GM19239 (cell line): ENCODE data around the gene FAM149A.

Experiments
- DNase-seq: peaks from one replicate; pipeline ENCODE4 v3.0.0; 2011; ENCODE audit warnings: low spot score; ENCODE audit not compliant: insufficient read length
- FAIRE-seq: peaks from 2 replicates; lab custom pipeline; 2011; peaks lifted over from hg19 to GRCh38; lab: Jason Lieb, UNC

Gene FAM149A

DNA sequence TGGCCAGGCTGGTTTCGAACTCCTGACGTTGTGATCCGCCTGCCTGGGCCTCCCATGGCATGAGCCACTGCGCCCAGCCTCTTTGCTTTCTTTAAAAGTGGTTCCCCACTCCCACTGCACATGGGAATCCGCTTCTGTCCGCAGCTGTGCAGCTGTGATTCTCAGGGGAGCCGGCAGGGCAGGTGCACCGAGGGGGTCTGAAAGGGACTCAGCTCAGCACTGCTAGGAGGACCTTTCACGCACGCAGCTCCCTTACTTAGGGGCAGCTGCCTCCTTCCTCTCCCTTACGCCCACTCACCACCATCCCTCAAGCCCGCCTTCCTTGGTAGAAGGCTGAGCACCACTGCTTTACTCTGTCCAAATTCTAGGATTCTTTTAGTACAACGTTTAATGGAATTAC is 46.4 kb downstream of the FAM149A start:
- FAIRE-seq (no peak), DNase-seq (no peak)

DNA sequence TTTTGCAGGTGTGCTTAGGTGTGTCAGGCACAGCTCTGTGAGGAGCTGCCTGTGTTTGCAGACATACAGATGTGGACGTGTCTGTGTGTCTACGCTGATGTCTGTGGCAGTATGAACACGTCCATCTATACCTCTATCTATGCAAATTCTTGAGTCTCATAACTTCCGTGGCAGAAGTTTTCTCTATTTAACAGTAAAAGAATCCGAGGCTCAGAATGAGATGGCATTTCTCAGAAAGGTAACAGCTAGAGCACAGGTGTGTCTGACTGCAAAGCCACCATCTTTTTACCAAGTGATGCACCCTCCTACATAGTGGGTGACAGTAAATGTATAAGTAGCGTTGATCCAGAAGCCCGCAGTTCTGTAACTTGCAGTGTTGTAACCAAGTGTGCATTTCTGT is 47.0 kb downstream of the FAM149A start:
- no peak for DNase-seq
- FAIRE-seq, result no peak

DNA sequence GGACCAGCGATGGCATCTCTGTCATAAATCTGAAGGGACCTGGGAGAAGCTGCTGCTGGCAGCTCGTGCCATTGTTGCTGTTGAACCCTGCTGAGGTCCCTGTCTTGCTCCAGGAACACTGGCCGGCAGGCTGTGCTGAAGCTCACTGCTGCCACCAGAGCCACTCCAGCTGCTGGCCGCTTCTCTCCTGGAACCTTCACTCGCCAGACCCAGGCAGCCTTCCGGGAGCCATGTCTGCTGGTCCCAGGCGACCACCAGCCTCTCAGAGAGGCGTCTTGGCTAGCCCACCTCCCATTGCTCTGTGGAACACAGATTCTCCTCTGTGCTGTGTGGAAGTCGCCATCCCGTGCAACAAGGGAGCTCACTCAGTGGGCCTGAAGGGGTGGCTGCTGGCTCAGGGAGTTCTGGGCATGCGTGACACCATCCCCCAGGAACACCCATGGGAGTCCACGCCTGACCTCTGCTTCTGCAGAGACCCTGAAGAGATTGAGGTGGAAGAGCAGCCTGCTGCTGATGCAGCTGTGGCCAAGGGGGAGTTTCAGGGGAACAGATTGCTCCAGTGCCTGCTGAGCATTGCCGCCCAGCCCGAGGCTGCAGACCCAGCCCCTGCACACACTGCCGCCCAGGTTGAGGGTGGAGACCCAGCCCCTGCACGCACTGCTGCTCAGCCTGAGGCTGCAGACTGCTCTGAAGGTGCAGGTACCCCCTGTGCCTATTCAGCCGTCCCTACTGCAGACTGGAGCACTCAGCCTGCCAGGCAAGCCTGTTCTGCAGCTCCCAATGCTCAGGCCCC is 53.7 kb downstream of the FAM149A start:
- FAIRE-seq, result no peak
- DNase-seq, result no peak

DNA sequence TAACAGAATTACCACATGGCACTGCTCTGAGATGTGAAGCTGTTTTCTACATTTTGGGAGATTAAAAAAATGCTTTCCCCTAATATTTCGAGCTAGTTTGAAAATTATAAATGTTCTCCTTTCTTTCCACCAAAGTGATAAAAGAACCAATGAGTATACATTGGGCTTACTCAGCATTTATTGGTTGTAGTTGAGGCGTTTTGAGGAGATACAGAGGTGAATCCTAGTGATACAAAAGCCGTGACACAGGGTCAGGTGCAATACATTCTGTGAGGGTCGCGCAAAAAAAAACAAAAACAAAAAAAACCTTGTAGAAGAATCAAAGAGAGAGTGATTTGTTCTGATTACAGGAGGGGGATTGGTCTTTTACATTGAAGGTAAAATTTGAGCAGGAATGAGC is 54.5 kb downstream of the FAM149A start:
- FAIRE-seq (no peak), DNase-seq (no peak)

DNA sequence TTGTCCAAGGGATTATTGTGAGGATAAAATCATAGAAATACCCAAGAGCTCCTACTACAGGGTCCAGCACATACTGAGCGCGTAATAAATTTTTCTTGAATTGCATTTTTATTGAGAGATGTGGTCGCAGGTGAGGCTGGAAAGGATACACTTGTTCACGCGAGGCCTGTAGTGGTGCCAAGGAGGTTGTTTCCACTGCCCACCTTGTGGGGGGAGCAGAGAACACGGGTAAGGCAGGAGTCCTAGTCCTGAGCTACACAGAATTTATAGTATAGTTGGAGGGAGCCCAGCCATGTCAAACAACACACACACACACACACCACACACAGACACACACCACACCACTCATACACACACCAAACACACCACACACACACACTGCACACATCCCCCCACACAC is 55.1 kb downstream of the FAM149A start:
- no peak for FAIRE-seq
- DNase-seq, result no peak

DNA sequence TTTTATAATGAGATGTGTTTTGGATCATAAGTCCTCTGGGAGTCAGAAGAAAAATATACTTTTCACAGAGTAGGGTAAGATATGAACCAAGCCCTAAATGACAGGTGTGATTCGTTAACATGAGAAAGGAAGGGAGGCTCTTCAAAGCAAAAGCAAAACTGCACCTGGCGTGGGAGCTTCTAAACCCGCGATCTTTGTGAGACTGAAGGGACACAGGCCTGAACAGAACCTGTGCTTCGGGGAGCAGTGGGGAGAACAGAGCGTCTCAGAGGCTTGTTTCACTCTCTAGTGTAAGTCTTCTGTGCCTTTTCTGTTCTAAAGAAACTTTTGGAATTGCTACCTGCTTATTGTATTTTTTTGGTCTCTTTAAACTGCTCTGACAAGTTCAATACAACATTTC is 56.6 kb downstream of the FAM149A start:
- FAIRE-seq (peak; percentile 89), DNase-seq (peak; percentile 58)

DNA sequence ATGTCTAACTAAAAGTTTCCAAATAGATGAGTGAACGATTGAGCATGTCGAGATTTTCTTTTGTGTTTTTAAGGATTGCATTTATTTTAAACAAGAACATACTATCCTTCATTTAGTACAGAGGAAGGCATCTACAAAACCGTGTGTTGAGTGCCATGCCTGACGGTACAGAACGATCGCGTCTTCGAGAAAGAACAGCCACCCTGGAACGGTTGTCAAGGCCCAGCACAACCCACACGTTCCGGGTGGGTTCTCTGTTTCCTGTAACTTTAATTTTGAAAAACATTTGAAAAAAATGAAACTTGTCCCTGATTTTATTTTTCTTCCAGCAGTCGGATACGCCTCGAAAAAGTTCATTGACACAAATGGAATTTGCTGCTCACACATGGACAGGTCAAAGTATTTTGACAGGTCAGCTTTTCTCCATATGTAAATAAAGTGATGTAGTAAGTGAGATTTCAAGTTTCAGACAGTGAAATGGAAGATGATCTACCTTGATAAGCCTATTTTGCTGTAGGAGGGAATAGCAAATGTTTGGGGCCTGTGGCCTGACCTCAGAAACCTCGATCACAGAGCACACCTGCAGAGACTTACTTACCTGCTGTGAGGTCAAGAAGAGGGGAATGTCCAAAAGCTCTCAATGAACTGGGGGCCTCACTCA is 62.5 kb downstream of the FAM149A start:
- no peak for DNase-seq
- FAIRE-seq, result no peak

DNA sequence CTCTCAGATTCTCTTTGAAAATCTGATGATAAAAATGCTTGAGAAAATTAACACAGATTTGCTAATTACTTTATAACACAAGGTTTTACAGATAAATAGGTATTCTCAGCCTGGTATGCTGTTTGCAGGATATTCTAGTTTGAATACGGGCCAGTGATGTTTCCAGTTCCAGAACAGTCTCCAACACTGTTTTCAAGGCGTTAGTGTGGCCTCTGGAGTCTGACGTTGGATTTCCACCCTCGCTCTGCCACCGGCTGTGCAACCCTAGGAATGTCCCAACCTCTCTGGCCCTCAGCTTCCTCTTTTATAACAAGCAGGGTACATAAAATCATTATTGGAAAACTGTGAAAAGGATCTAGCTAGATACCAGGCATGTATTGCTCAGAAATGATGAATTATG is 63.1 kb downstream of the FAM149A start:
- FAIRE-seq, result no peak
- DNase-seq, result no peak

DNA sequence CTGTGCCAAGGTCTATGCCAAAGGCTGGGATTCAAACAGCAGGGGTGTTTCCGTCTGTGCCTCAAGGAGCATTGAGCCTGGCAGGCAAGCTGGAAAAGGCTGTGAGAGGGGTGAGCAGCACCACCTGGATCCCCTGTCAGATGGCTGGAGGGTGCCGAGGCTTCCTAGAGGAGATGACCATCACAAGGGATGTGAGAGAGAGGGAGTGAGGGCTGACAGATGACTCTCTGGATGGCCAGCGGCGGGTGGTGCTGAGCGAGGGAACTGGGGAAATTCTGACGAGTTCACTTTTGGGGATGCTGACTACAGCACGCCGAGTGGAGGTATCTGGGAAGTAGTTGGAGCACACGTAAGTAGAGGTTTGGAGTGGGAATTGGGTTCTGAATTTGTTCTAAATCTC is 64.2 kb downstream of the FAM149A start:
- DNase-seq (no peak), FAIRE-seq (no peak)

DNA sequence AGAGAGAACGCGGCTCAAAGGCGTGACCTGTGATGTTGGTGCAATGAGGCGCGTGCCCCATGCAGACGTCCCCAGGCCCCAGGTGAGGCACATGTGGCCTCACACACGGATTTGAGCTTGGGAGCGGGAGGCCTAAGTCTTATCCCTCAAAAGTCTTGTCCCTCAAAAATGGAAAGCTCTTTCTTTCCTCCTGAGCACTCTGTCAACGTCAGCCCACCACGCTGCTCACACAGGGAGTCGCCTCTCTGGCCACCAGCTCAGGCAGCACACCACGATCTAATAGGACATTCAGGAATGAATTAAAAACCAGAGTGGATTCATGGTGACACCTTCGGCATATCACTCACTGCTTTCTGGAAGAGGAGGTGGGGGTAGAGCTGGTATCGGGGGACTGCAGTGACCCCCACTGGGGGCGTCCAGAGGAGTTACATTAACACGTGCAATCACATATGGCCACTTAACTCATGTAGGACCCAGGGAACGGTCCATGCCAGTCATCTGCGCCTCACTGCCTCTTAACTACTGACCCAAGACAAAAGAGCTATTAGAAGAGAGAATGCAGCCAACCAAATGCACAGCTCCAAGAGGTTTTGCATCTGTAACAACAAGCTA is 64.9 kb downstream of the FAM149A start:
- no peak for FAIRE-seq
- DNase-seq, result no peak

DNA sequence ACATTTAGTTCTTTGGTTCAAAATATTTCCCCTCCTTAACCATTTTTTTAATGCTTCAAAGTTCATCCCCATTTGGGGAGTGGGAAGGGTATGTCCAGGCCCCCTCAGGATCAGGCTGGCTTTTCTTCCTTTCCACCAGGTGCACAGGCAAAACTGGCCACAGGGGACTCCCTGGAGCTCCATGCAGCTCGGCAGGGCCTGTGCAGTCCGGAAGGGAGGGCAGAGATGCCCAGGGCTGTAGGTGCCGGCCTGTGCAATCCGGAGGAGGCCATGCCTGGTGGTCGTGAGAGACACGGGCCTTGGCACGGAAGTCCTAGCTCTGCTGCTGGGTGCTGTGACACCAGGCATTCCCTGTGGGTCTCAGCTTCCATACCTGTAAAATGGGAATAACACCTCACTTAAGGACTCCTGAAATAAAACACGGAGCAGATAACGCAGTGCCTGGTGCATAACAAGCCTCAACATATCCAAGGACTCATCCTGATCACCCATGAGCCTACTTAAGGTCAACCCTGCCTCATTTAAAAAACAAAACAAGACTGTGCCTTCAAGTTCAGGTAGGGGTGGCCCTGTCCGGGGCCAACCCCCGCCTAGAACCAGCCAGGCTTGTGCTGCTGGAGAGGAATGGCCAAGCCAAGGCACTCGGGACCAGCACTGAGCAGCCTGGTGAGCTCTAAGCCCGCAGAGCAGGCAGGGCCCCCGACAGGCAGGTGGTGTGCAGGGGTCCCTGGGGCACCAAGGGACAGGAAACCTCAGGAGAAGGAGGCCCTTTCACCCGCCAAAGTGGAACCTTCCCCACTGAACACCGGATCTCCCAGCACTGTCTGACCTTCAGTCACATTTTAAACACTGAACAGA is 65.7 kb downstream of the FAM149A start:
- DNase-seq (no peak), FAIRE-seq (no peak)

DNA sequence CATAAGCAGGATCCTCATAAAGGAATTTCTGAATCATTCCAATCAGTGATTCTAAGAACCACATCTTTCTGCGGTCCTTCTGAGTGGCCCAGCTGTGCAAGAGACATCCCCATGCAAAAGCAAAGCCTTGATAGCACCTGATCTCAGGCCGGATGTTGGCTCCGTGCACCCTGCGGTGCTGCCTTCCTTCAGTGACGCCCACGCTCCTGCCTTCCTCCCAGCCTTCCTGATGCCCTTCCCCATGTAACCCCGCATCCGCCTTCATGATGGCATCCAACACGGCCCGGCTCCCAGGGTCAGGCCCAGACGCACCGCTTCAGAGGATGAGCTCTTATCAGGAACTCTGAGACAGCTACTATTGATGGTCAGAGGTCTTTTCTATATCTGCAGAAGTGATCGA is 66.5 kb downstream of the FAM149A start:
- no peak for DNase-seq

DNA sequence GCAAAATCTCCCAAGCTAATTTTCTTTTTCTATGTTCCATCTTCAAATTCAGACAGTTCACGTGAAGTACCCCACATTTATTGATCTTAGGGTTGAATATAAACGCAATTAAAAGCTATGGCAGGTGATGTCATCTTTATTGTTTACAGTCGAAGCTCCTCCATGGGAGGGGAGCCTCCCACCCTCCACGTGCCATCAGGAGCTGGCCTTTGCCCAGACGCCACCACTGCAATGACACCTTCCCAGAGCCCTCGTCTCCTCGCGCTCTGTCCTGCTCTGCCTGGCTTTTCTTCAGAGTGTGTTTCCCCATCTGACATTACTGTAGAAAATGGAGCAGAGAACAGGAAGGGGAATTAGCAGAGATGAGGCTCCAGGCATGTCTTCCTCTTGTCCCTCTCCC is 68.0 kb downstream of the FAM149A start:
- DNase-seq (no peak), FAIRE-seq (no peak)

More for the DNA sequence above, 66.5 kb downstream of the FAM149A start:
- no peak for FAIRE-seq

DNA sequence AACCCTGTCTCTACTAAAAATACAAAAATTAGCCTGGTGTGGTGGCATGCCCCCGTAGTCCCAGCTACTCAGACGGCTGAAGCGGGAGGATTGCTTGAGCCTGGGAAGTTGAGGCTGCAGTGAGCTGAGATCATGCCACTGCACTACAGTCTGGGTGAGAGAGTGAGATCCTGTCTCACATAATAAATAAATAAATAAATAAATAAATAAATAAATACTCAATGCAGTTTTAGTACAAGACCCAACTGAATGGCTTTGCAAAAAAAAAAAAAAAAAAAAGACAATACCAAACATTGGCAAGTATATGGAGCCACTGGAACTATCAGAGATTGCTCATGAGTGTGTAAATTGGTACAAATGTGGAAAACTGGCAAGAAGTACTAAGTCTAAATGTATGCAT is 83.6 kb downstream of the FAM149A start:
- no peak for DNase-seq
- no peak for FAIRE-seq

DNA sequence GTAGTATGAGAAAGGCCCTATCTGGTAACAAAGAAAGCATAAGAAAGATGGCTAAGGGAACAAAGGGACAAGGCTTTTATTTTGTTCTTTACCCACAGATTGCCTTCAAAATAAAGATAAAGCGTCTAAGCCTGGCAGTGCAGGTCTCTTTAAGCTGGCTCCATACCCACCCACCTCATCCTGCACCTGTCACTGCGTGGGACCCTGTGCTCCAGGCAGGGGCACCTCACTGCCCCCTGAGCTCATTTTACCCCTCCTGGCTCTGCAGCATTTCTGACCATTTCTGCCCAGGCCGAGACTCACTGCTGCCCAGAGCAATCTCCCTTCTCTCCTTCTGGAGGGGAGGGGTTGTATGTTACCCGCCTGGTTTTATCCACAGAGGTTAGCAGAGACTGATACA is 85.2 kb downstream of the FAM149A start:
- FAIRE-seq, result no peak
- no peak for DNase-seq

DNA sequence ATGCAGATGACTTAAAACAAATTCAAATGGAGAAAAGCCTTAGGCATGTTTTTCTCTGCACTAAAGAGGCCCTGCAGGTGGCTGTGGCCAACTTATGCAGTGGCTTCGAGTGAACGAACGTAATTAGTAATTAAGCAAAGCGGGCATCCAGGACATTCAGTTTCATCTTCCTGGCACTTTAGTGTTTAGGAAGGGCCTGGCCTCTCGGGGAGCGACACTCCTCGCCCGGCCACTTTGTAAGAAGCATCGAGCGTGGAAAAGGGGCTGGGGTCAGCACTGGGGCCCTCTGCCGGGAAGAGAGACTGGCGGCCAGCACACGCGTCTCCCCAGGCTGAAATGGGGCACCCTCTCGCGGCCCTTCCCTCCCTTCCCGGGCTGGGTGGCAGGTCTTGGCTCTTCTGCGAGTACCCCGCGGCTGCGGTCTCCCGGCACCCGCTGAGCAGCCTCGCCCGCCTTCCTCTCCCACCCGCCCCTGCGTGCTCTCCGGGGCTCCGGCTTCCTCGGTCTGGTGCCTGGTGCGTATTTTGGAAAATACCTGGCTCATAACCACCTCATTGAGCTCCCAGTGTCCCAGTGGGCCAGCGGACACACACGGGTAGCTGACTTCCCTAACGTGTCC is 86.2 kb downstream of the FAM149A start:
- peak; percentile 95 for FAIRE-seq
- peak; percentile 34 for DNase-seq

DNA sequence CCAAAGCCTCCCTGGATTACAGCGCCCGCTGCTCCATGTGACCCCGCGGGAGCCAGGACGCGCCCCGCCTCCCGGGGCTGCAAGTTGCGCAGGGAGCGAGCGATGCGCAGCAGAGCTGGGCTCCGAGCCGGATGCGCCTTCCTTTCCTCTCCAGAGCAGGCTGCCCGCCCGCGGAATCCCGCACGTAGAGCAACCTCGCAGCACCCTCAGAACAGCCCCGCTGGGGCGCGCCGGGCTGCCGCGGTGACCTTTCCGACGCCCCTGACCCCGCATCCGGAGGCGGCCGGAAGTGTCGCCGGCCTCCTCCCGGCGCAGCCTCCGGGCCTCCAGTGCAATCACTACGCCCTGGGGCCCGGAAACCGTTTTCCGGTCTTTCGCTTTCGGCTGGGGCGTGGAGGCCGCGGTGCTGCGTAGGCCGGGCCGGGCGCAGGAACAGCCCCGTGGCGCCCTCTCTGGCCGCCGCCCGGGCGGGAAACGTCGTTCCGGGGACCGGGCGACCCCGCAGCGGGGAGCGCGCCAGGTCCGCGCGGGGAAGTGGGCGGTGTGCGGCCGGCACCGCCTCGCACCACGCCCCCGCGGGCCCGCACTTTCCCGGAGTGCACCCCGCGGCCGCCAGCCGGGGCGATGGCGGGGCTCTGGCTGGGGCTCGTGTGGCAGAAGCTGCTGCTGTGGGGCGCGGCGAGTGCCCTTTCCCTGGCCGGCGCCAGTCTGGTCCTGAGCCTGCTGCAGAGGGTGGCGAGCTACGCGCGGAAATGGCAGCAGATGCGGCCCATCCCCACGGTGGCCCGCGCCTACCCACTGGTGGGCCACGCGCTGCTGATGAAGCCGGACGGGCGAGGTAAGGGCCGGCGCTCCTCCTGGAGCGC is 86.9 kb downstream of the FAM149A start, which contains the start of gene CYP4V2:
CYP4V2 (plus strand) TSS at position 368 of the 866 bp plus-strand sequence; CDS start at position 625, 257 bp downstream.
- DNase-seq (peak; percentile 82), FAIRE-seq (peak; percentile 76)

DNA sequence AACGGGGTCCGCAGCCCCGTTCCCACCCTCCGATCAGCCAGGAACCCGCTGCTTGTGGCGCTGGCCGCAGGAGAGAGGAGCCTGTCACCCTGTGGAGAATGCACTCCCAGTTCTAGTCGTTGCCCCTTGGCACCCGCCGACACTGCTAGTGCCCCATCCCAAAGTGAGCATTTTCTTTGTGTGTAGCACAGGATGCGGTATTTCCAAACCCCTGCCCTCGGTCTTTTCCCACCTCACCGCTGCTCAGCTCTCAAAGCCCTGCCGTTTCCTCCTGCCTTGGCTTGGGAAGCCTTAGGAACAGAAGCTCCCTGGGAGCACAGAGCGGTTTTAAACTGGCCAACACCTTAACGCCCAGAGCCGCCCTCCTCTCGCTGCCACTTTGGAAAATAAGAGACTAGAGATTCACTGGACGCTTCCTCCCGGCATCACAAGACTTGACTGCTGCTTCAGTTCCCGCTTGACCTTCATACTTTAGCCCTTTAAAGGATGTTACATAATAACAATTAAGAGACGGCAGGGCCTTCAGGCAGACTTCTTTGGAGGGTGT is 87.6 kb downstream of the FAM149A start:
- DNase-seq, result no peak
- peak; percentile 65 for FAIRE-seq

DNA sequence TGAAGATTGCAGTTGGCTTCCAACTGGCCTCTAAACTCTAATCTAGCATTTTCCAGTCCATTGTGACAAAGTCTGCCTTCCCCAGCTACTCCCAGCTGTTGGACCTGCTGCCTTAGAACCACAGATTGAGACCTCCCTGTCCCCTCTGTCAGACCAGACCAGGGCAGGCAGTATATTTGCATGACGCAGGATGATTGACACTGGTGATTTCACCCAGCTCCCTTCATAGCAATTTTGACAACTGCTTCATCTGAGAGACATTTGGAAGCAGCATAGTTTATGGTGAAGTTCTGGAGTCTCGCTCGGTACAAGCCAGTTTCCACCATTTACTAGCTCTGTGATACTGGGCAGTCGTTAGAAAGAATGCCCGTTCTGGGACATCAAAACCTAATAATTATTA is 89.3 kb downstream of the FAM149A start:
- FAIRE-seq (no peak), DNase-seq (no peak)
